AG04450 (cell line): ENCODE results near the gene DPM2. TPM values are rescaled to one million over a fixed set of nuclear protein-coding genes. Genes with fewer than 3 reads are reported as not detected.
A peak's percentile ranks its signal among the peaks of the same experiment; 100 is the strongest.

ENCODE experiments used
- CTCF ChIA-PET: fragments of 300-600, 350-600 bp; formaldehyde crosslinking; extraction: SDS; loops from one replicate; lab custom pipeline; 2022; ENCODE audit warnings: antibody characterized with exemption, inconsistent platforms; lab: Charles Lee
- POLR2A ChIA-PET: fragments of 350-600 bp; formaldehyde crosslinking; extraction: SDS; loops from one replicate; lab custom pipeline; 2021; ENCODE audit warnings: antibody characterized with exemption, inconsistent platforms; lab: Yijun Ruan, JAX
- DNase-seq: peaks from one replicate; pipeline ENCODE4 v3.0.0-alpha.2; 2011; ENCODE audit warnings: low read depth, low spot score
- H3K27ac ChIP-seq: one replicate; pipeline ENCODE4 v1.5.1; 2012; ENCODE audit warnings: low read depth, low read length, control low read depth
- H3K27me3 ChIP-seq: one replicate; pipeline ENCODE4 v1.6.0; 2012; ENCODE audit warnings: low read length; ENCODE audit not compliant: control insufficient read depth, insufficient read depth
- H3K4me3 ChIP-seq: 2 replicates; pipeline ENCODE4 v1.5.1; 2011; ENCODE audit warnings: mild to moderate bottlenecking, low read depth, low read length, control low read depth
- H3K9me3 ChIP-seq: 2 replicates; pipeline ENCODE4 v1.5.1; 2012; ENCODE audit warnings: low read length; ENCODE audit not compliant: control insufficient read depth, insufficient read depth
- polyA plus RNA-seq: library from polyadenylated mRNA; depleted of rRNA; stranded (reverse); fragments of >200 nt; gene quantifications from 2 replicates; pipeline ENCODE4 v1.2.3, GENCODE V29; 2011
- TF ChIP-seq, protein P1 (sequence below): IDR thresholded peaks from 2 replicates; pipeline ENCODE4 v1.5.1; 2011; ENCODE audit warnings: low read depth, low read length, control low read depth, inconsistent platforms

DPM2 gene
- polyA plus RNA-seq, 1 experiment = 25.3 TPM

- DNase-seq = no peak
- Histone ChIP-seq H3K27ac (no peak overlapping the region), H3K9me3 (no peaks in the 10 kb centered on the region), H3K4me3 (no peak overlapping the region), H3K27me3 (no peaks in the 10 kb centered on the region)
- ChIA-PET CTCF (no interaction called here), POLR2A (no interaction called here)
- TF ChIP-seq, protein P1, sequence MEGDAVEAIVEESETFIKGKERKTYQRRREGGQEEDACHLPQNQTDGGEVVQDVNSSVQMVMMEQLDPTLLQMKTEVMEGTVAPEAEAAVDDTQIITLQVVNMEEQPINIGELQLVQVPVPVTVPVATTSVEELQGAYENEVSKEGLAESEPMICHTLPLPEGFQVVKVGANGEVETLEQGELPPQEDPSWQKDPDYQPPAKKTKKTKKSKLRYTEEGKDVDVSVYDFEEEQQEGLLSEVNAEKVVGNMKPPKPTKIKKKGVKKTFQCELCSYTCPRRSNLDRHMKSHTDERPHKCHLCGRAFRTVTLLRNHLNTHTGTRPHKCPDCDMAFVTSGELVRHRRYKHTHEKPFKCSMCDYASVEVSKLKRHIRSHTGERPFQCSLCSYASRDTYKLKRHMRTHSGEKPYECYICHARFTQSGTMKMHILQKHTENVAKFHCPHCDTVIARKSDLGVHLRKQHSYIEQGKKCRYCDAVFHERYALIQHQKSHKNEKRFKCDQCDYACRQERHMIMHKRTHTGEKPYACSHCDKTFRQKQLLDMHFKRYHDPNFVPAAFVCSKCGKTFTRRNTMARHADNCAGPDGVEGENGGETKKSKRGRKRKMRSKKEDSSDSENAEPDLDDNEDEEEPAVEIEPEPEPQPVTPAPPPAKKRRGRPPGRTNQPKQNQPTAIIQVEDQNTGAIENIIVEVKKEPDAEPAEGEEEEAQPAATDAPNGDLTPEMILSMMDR = no peak
Measured at GRCh38 chr9:127904561-127905003, 33.1 kb downstream of the DPM2 start.

GRCh38 chr9:127903557-127904475, 33.8 kb downstream of the DPM2 start:
- H3K4me3 ChIP-seq = no peak overlapping the region
- no peak for DNase-seq
- H3K27ac ChIP-seq = no peak overlapping the region
- TF ChIP-seq, protein P1 = no peak
- peaks cover 4% of the 10 kb centered on the region; the same call in 1 of the 2 replicates for H3K9me3 ChIP-seq
- H3K27me3 ChIP-seq = no peaks in the 10 kb centered on the region
- CTCF ChIA-PET = no interaction called here
- POLR2A ChIA-PET = no interaction called here

DNA sequence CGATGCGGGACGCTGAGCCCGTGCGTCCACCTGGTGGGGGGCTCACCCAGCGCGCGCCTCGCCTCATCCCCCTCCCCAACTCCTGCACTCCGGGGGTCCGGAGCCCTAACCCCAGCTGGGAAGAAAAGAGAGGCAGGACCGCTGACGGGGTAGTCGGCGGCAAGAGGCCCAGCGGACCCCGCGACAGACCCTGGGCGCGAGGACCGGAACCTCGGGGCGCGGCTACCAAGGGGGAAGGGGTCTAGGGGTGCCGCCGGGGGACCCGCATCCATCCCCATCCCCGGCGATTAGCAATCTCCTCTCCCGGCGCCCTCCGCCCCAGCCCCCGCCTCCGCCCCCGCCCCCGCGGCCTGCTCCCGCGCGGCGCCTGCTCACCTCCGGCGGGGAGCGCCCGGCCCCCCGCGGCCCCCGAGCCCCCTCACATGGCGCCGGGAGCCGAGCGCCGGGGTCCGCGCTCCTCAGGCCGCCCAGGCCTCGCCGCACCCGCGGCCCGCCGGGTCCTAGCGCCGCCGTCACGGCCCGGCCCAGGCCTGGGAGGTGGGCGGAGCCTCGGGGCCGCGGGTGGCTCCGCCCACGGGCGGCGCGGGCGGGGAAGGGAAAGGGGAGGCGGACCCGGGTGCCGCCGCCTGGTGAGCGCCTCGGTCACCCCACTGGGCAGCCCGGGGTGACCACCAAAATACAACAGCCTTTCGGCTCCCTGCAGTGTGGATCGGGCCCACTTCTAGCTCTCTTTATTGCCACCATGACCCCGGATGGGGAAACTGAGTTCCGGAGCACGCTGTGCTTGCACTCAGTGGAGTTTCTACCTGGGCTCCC, 38.3 kb downstream of the DPM2 start, which contains the start of gene ST6GALNAC6:
TSS of gene ST6GALNAC6 (minus strand) at position 476 of the 816 bp plus-strand sequence. CDS start 1,622 bp downstream, outside the sequence.
- no peaks in the 10 kb centered on the region for H3K27me3 ChIP-seq
- ChIA-PET CTCF (interaction anchor here (0.7 kb wide), 1 partner anchor 22 kb away, joined by 3 read pairs; no protein-coding TSS in a partner anchor), POLR2A (interaction anchor here (0.8 to 2.9 kb wide), 5 partner anchors 17 to 261 kb away, joined by 3 to 18 read pairs (median 4); partner anchors contain the start of genes BBLN, CDK9 and ST6GALNAC4)
- no peak for DNase-seq
- H3K27ac ChIP-seq = peak within 1 kb of the TSS; percentile 90
- TF ChIP-seq, protein P1 = no peak
- peak within 1 kb of the TSS; percentile 80 for H3K4me3 ChIP-seq
- peaks cover 18% of the 10 kb centered on the region for H3K9me3 ChIP-seq

- ChIA-PET CTCF (no interaction called here), POLR2A (interaction anchor here (0.5 to 2.9 kb wide), 9 partner anchors 15 to 455 kb away, joined by 3 to 18 read pairs (median 4); partner anchors contain the start of genes AK1, BBLN, CDK9 and ST6GALNAC4)
Measured at GRCh38 chr9:127898433-127899127, 39.1 kb downstream of the DPM2 start.

More at GRCh38 chr9:127898433-127899127, 39.1 kb downstream of the DPM2 start:
- peak overlapping the region; percentile 80 for H3K4me3 ChIP-seq
- H3K27ac ChIP-seq = peak overlapping the region; percentile 90
- TF ChIP-seq, protein P1 = no peak
- H3K27me3 ChIP-seq = no peaks in the 10 kb centered on the region
- DNase-seq = peak; percentile 64
- peaks cover 26% of the 10 kb centered on the region for H3K9me3 ChIP-seq
